Keratinocyte (primary cell): Measurements from ENCODE around the gene ATRX. TPM values are rescaled to one million over a fixed set of nuclear protein-coding genes. Genes with fewer than 3 reads are reported as not detected.
"Not testable (repeated sequence)": the region's sequence is repeated elsewhere in the genome, so short reads cannot be mapped to it uniquely, and the experiment has no call there.

Source experiments
- DNase-seq: peaks from one replicate; pipeline ENCODE4 v3.0.0-alpha.2; 2011; ENCODE audit warnings: low read depth, missing footprints, low spot score
- FAIRE-seq: peaks from 2 replicates; lab custom pipeline; 2011; peaks lifted over from hg19 to GRCh38; lab: Jason Lieb, UNC
- H2AFZ ChIP-seq: 2 replicates; pipeline ENCODE4 v1.6.0; 2012; ENCODE audit warnings: low read length, control low read depth, inconsistent platforms; ENCODE audit not compliant: control insufficient read depth
- H3K27ac ChIP-seq: 2 replicates; pipeline ENCODE4 v1.5.1; 2011; ENCODE audit warnings: low read length; ENCODE audit not compliant: control insufficient read depth, insufficient read depth
- H3K27me3 ChIP-seq: 3 replicates; pipeline ENCODE4 v1.6.0; 2011; ENCODE audit warnings: low read length; ENCODE audit not compliant: control insufficient read depth, insufficient read depth; ENCODE audit errors: extremely low read depth
- H3K36me3 ChIP-seq, 2 experiments: 2 replicates in 1 of 2; 3 replicates in 1 of 2; pipeline ENCODE4 v1.5.1; 2011; ENCODE audit warnings: low read length in 2 of 2, mild to moderate bottlenecking in 1 of 2; ENCODE audit not compliant: control insufficient read depth in 2 of 2, insufficient read depth in 2 of 2; ENCODE audit errors: extremely low read depth in 1 of 2
- H3K4me1 ChIP-seq: 3 replicates; pipeline ENCODE4 v1.5.1; 2011; ENCODE audit warnings: low read length; ENCODE audit not compliant: control insufficient read depth, insufficient read depth; ENCODE audit errors: extremely low read depth
- H3K4me2 ChIP-seq: 3 replicates; pipeline ENCODE4 v1.6.0; 2011; ENCODE audit warnings: low read depth, low read length; ENCODE audit not compliant: control insufficient read depth, insufficient read depth; ENCODE audit errors: extremely low read depth
- H3K4me3 ChIP-seq, 3 experiments: fragments of 200-600 bp in 1 of 3; sonication (generic) in 1 of 3; 2 replicates in 2 of 3; 3 replicates in 1 of 3; pipeline ENCODE4 v1.5.1; 2011 to 2016; ENCODE audit warnings: low read length in 3 of 3, mild to moderate bottlenecking in 3 of 3, control low read depth in 2 of 3, inconsistent platforms in 1 of 3, low read depth in 1 of 3, mixed read lengths in 1 of 3, mixed run types in 1 of 3, moderate library complexity in 1 of 3; ENCODE audit not compliant: control insufficient read depth in 2 of 3, insufficient read depth in 2 of 3; ENCODE audit errors: extremely low read depth in 1 of 3
- H3K79me2 ChIP-seq: 2 replicates; pipeline ENCODE4 v1.6.0; 2012; ENCODE audit warnings: low read length; ENCODE audit not compliant: control insufficient read depth, insufficient read depth
- H3K9ac ChIP-seq: 3 replicates; pipeline ENCODE4 v1.6.0; 2011; ENCODE audit warnings: low read length; ENCODE audit not compliant: control insufficient read depth, insufficient read depth; ENCODE audit errors: extremely low read depth
- H3K9me1 ChIP-seq: 3 replicates; pipeline ENCODE4 v1.6.0; 2011; ENCODE audit warnings: low read length; ENCODE audit not compliant: control insufficient read depth, insufficient read depth; ENCODE audit errors: extremely low read depth
- H3K9me3 ChIP-seq: 2 replicates; pipeline ENCODE4 v1.5.1; 2012; ENCODE audit warnings: low read depth, low read length; ENCODE audit not compliant: control insufficient read depth
- H4K20me1 ChIP-seq: 3 replicates; pipeline ENCODE4 v1.6.0; 2011; ENCODE audit warnings: low read length; ENCODE audit not compliant: control insufficient read depth, insufficient read depth; ENCODE audit errors: extremely low read depth
- EZH2 ChIP-seq: IDR thresholded peaks from one replicate; pipeline ENCODE4 v1.6.1; 2012; ENCODE audit warnings: inconsistent platforms, mild to moderate bottlenecking, low read length, moderate library complexity
- dilution Hi-C: fragments of 300-500 bp; cut with MboI; formaldehyde crosslinking; loops from one replicate; pipeline ENCODE4 v1.7.0; 2020; ENCODE audit warnings: low sequenced_read_pairs; ENCODE audit not compliant: extremely low pct_ligation_motif_present
- polyA plus RNA-seq, 5 experiments: library from polyadenylated mRNA; depleted of rRNA in 3 of 5; stranded (reverse) in 3 of 5; stranded (forward) in 1 of 5; unstranded in 1 of 5; fragments of >200 nt; gene quantifications; 1 replicate in 1 of 5; 2 replicates in 3 of 5; 3 replicates in 1 of 5; pipeline versions ENCODE4 v1.2.1 to v1.2.3, GENCODE V29; 2011 to 2012; ENCODE audit warnings: missing spikeins in 2 of 5, low read depth in 1 of 5, low replicate concordance in 1 of 5
- TF ChIP-seq, protein P1 (sequence below), 3 experiments: IDR thresholded peaks in 1 of 3; conservative IDR thresholded peaks in 1 of 3; optimal IDR thresholded peaks in 1 of 3; 2 replicates in 2 of 3; 3 replicates in 1 of 3; pipeline versions ENCODE3 to v1.5.1; 2011; ENCODE audit warnings: low read length in 3 of 3, mild to moderate bottlenecking in 3 of 3, moderate library complexity in 2 of 3, control low read depth in 1 of 3, inconsistent platforms in 1 of 3; ENCODE audit not compliant: insufficient read depth in 2 of 3; ENCODE audit errors: extremely low read depth in 1 of 3

Gene ATRX
- polyA plus RNA-seq, 1 donor (not counting 4 experiments of a cell fraction or from before 2014, with no cell fraction given): 31.3 TPM

- peaks cover 65% of the 10 kb centered on the region for H3K79me2 ChIP-seq
- H4K20me1 ChIP-seq: no peaks in the 10 kb centered on the region
- FAIRE-seq (no peak), DNase-seq (no peak)
- H3K36me3 ChIP-seq: no peaks in the 10 kb centered on the region
- H3K9ac ChIP-seq: no peak overlapping the region
- no peak for TF ChIP-seq EZH2
- TF ChIP-seq, protein P1, sequence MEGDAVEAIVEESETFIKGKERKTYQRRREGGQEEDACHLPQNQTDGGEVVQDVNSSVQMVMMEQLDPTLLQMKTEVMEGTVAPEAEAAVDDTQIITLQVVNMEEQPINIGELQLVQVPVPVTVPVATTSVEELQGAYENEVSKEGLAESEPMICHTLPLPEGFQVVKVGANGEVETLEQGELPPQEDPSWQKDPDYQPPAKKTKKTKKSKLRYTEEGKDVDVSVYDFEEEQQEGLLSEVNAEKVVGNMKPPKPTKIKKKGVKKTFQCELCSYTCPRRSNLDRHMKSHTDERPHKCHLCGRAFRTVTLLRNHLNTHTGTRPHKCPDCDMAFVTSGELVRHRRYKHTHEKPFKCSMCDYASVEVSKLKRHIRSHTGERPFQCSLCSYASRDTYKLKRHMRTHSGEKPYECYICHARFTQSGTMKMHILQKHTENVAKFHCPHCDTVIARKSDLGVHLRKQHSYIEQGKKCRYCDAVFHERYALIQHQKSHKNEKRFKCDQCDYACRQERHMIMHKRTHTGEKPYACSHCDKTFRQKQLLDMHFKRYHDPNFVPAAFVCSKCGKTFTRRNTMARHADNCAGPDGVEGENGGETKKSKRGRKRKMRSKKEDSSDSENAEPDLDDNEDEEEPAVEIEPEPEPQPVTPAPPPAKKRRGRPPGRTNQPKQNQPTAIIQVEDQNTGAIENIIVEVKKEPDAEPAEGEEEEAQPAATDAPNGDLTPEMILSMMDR (optimal IDR thresholded peaks at IDR 0.05 in 1 of 3, IDR thresholded peaks at IDR 0.05 in 1 of 3, conservative IDR thresholded peaks at IDR 0.05 in 1 of 3; ENCODE audit: extremely low read depth in 1 of 3, insufficient read depth in 2 of 3, low read length in 3 of 3): no peak
- H3K9me1 ChIP-seq: no peaks in the 10 kb centered on the region
- H3K27me3 ChIP-seq: no peaks in the 10 kb centered on the region
- no peak overlapping the region for H3K4me2 ChIP-seq
- dilution Hi-C loops: no loop called here
- H3K4me1 ChIP-seq: no peaks in the 10 kb centered on the region
- H3K27ac ChIP-seq: no peak overlapping the region
- H3K9me3 ChIP-seq: no peaks in the 10 kb centered on the region
- H2AFZ ChIP-seq: no peak overlapping the region
- no peak overlapping the region for H3K4me3 ChIP-seq
Observed at GRCh38 chrX:77733342-77733741, 52.7 kb downstream of the ATRX start.

DNA sequence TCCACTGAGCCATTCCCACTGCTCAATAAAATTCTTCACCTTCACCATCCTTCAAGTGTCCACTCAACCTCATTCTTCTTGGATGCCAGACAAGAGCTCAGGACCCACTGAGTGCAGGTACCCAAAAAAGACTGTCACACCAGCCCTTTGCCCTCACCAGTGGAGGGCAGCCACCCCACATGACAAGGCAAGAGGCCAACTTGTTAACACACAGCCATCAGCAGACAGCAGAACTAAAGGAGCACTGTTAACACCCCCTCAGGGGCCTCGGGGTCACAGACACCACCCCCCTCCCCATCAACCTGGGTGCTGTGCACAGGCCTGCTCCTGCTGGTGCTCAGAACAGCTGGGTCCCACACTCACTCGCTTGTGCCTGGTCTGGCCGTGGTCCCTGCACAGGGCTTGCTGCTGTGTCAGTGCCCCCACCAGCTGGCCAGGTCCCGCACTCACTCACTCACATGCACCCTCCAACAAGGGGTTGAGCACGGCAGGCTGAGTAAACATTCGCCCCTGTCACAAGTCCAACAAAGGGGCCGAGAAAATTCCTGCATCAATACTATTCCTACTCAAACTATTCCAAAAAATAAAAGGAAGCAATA, 54.1 kb downstream of the ATRX start:
- H3K4me1 ChIP-seq: no peaks in the 10 kb centered on the region
- FAIRE-seq (no peak), DNase-seq (no peak)
- no peaks in the 10 kb centered on the region for H4K20me1 ChIP-seq
- TF ChIP-seq, protein P1 (optimal IDR thresholded peaks at IDR 0.05 in 1 of 3, IDR thresholded peaks at IDR 0.05 in 1 of 3, conservative IDR thresholded peaks at IDR 0.05 in 1 of 3; ENCODE audit: extremely low read depth in 1 of 3, insufficient read depth in 2 of 3, low read length in 3 of 3): no peak
- TF ChIP-seq EZH2: no peak
- no peaks in the 10 kb centered on the region for H3K9me3 ChIP-seq
- H3K36me3 ChIP-seq: no peaks in the 10 kb centered on the region
- no peak overlapping the region for H3K9ac ChIP-seq
- H3K27me3 ChIP-seq: no peaks in the 10 kb centered on the region
- peaks cover 66% of the 10 kb centered on the region for H3K79me2 ChIP-seq
- H3K27ac ChIP-seq: no peak overlapping the region
- dilution Hi-C loops: no loop called here
- no peak overlapping the region for H3K4me2 ChIP-seq
- H3K4me3 ChIP-seq: no peak overlapping the region
- H2AFZ ChIP-seq: no peak overlapping the region
- H3K9me1 ChIP-seq: no peaks in the 10 kb centered on the region

- H3K27me3 ChIP-seq, H3K4me2 ChIP-seq, DNase-seq, H3K4me1 ChIP-seq, H4K20me1 ChIP-seq, H3K27ac ChIP-seq, FAIRE-seq, H3K9ac ChIP-seq, H3K9me1 ChIP-seq, H3K36me3 ChIP-seq, H3K4me3 ChIP-seq, dilution Hi-C loops, H3K9me3 ChIP-seq, H2AFZ ChIP-seq: not testable (repeated sequence)
- H3K79me2 ChIP-seq: peaks cover 57% of the 10 kb centered on the region
Observed at GRCh38 chrX:77726095-77726494, 59.9 kb downstream of the ATRX start.
